HCT116 (cell line): ENCODE results near the gene TSHZ1. TPM values are rescaled to one million over a fixed set of nuclear protein-coding genes. Genes with fewer than 3 reads are reported as not detected.

ENCODE experiments used
- ATAC-seq: fragments of 200-7000 bp; cut with Tn5 transposase; 2 replicates; pipeline ENCODE4 v1.9.1; 2020; ENCODE audit warnings: mild to moderate bottlenecking, moderate library complexity
- BruUV-seq: library from RNA; stranded (reverse); fragments of 400-500 nt; replicated peaks from 2 replicates; lab custom pipeline; 2021; lab: Mats Ljungman, UMichigan
- CTCF ChIA-PET: fragments of 300-600 bp; sonication (Branson Sonifier 250); formaldehyde crosslinking; loops from one replicate; lab custom pipeline; 2021; ENCODE audit warnings: antibody characterized with exemption; lab: Charles Lee
- POLR2A ChIA-PET: fragments of 300-600, 350-600 bp; sonication (Branson Sonifier 250); formaldehyde crosslinking; loops from one replicate; lab custom pipeline; 2021; ENCODE audit warnings: antibody characterized with exemption; lab: Charles Lee
- RAD21 ChIA-PET, 2 experiments: fragments of 300-600 bp; sonication (Branson Sonifier 250); formaldehyde crosslinking; loops; one replicate each; lab custom pipeline; 2023; ENCODE audit warnings: low total read pairs in 2 of 2; ENCODE audit not compliant: uncharacterized antibody in 2 of 2, unreplicated experiment in 2 of 2, low non-redundant PET in 1 of 2; lab: Charles Lee
- DNase-seq: peaks from one replicate; pipeline ENCODE4 v3.0.0-alpha.2; 2010; ENCODE audit warnings: low read depth, low spot score
- H2AFZ ChIP-seq: fragments of 200-600 bp; shearing (Covaris generic), sonication (generic); 2 replicates; pipeline ENCODE4 v1.6.1; 2017; ENCODE audit warnings: low read depth, mixed run types, mixed read lengths, antibody characterized with exemption, low read length; ENCODE audit not compliant: poor library complexity, severe bottlenecking
- H3K27ac ChIP-seq: 2 replicates; pipeline ENCODE4 v1.5.1; 2012; ENCODE audit warnings: low read depth, low read length
- H3K27me3 ChIP-seq: fragments of 200-600 bp; sonication (generic); 2 replicates; pipeline ENCODE4 v1.6.1; 2016; ENCODE audit warnings: mixed run types, low read length, mixed read lengths; ENCODE audit not compliant: insufficient read depth
- H3K36me3 ChIP-seq, 2 experiments: fragments of 200-500 bp in 1 of 2; fragments of 200-600 bp in 1 of 2; sonication (Bioruptor generic) in 1 of 2; sonication (generic) in 1 of 2; 2 replicates each; pipeline versions ENCODE4 v1.5.1 to v1.6.1; 2014 to 2016; ENCODE audit warnings: low read length in 2 of 2, inconsistent platforms in 1 of 2, mixed read lengths in 1 of 2, mixed run types in 1 of 2; ENCODE audit not compliant: insufficient read depth in 2 of 2, control insufficient read depth in 1 of 2
- H3K4me1 ChIP-seq, 2 experiments: fragments of 200-600 bp in 1 of 2; sonication (generic) in 1 of 2; 2 replicates each; pipeline versions ENCODE4 v1.5.1 to v1.6.1; 2012 to 2017; ENCODE audit warnings: low read length in 2 of 2, inconsistent platforms in 1 of 2, mild to moderate bottlenecking in 1 of 2, mixed read lengths in 1 of 2, mixed run types in 1 of 2, moderate library complexity in 1 of 2; ENCODE audit not compliant: insufficient read depth in 2 of 2, control insufficient read depth in 1 of 2
- H3K4me2 ChIP-seq: fragments of 200-600 bp; sonication (generic); 2 replicates; pipeline ENCODE4 v1.6.1; 2017; ENCODE audit warnings: mixed run types, low read length, mixed read lengths
- H3K4me3 ChIP-seq, 2 experiments: fragments of 200-600 bp in 1 of 2; sonication (generic) in 1 of 2; replicated peaks in 1 of 2; 2 replicates each; pipeline ENCODE4 v1.5.1; 2011 to 2016; ENCODE audit warnings: low read length in 2 of 2, control low read depth in 1 of 2, low read depth in 1 of 2, mild to moderate bottlenecking in 1 of 2, mixed read lengths in 1 of 2, mixed run types in 1 of 2
- H3K79me2 ChIP-seq: fragments of 200-600 bp; sonication (generic); 2 replicates; pipeline ENCODE4 v1.6.1; 2017; ENCODE audit warnings: mild to moderate bottlenecking, mixed run types, low read length, moderate library complexity, mixed read lengths; ENCODE audit not compliant: insufficient read depth
- H3K9ac ChIP-seq: fragments of 200-600 bp; sonication (generic); 2 replicates; pipeline ENCODE4 v1.6.1; 2016; ENCODE audit warnings: low read length, mixed read lengths
- H3K9me2 ChIP-seq: fragments of 200-600 bp; sonication (generic), shearing (Covaris generic); 2 replicates; pipeline ENCODE4 v1.6.1; 2017; ENCODE audit warnings: mixed run types, mild to moderate bottlenecking, moderate library complexity; ENCODE audit not compliant: insufficient read depth
- H3K9me3 ChIP-seq, 2 experiments: fragments of 200-500 bp in 1 of 2; fragments of 200-600 bp in 1 of 2; sonication (Bioruptor generic) in 1 of 2; sonication (generic) in 1 of 2; 2 replicates each; pipeline ENCODE4 v1.6.1; 2014 to 2017; ENCODE audit warnings: low read length in 2 of 2, mixed read lengths in 2 of 2, inconsistent platforms in 1 of 2, low read depth in 1 of 2, mild to moderate bottlenecking in 1 of 2, mixed run types in 1 of 2, moderate library complexity in 1 of 2; ENCODE audit not compliant: control insufficient read depth in 1 of 2, insufficient read depth in 1 of 2
- H4K20me1 ChIP-seq: fragments of 200-600 bp; sonication (generic), shearing (Covaris generic); 2 replicates; pipeline ENCODE4 v1.6.1; 2017; ENCODE audit warnings: mixed run types, mild to moderate bottlenecking, moderate library complexity; ENCODE audit not compliant: insufficient read depth
- ATF3 ChIP-seq: IDR thresholded peaks from 2 replicates; pipeline ENCODE4 v1.6.1; 2012
- CBX3 ChIP-seq: IDR thresholded peaks from 2 replicates; pipeline ENCODE4 v1.6.1; 2012; ENCODE audit warnings: low read depth
- JUND ChIP-seq: IDR thresholded peaks from 2 replicates; pipeline ENCODE4 v1.6.1; 2012
- MAX ChIP-seq: IDR thresholded peaks from 2 replicates; pipeline ENCODE4 v1.6.1; 2012
- POLR2AphosphoS5 ChIP-seq: IDR thresholded peaks from 2 replicates; pipeline ENCODE4 v1.6.1; 2011; ENCODE audit warnings: mild to moderate bottlenecking, low read depth, low read length, moderate library complexity
- SIN3A ChIP-seq: IDR thresholded peaks from 2 replicates; pipeline ENCODE4 v1.6.1; 2012; ENCODE audit warnings: low read depth
- SP1 ChIP-seq: IDR thresholded peaks from 2 replicates; pipeline ENCODE4 v1.6.1; 2012; ENCODE audit warnings: low read depth
- TCF7L2 ChIP-seq: IDR thresholded peaks from 2 replicates; pipeline ENCODE4 v1.7.0; 2011; ENCODE audit warnings: borderline replicate concordance, inconsistent platforms; ENCODE audit not compliant: insufficient read depth, insufficient read length; ENCODE audit errors: extremely low read depth
- ZBTB33 ChIP-seq: IDR thresholded peaks from 2 replicates; pipeline ENCODE4 v1.6.1; 2011; ENCODE audit warnings: mild to moderate bottlenecking, low read length, moderate library complexity; ENCODE audit not compliant: insufficient replicate concordance; ENCODE audit errors: extremely low read depth
- ZNF274 ChIP-seq: fragments of 200-500 bp; sonication (Bioruptor generic); IDR thresholded peaks from 2 replicates; pipeline ENCODE4 v1.6.1; 2014; ENCODE audit warnings: mild to moderate bottlenecking, low read depth, low read length, inconsistent platforms
- intact Hi-C: fragments of 100-400 bp; cut with micrococcal nuclease; formaldehyde crosslinking; loops from 2 replicates; pipeline ENCODE4 v1.10.0; 2022
- total RNA-seq: library from RNA; stranded (reverse); gene quantifications from one replicate; pipeline ENCODE4 v1.2.1, GENCODE V29; 2021; ENCODE audit not compliant: unreplicated experiment

TSHZ1 gene
- total RNA-seq, 1 experiment from 2014 or later = 5.7 TPM

DNA sequence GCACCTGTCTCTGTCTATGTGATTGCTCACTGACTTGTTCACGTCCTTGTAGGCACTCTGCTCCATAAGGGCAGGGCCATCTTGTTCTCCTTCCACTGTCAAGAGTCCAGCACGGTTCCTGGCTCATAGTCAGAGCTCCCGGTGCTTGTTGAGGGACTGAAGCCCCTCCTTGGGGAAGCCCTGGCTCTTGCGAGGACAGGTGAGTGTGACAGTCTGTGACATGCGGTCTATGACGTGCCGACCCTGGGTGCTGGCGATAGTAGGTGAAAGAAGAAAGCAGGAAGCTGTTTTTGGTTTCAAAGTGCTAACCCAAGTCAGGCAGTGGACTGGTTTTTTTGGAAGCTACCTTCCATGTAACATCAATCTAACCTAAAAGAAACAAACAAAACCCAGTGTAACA lies 18.8 kb downstream of the TSHZ1 start:
- DNase-seq (no peak), ATAC-seq (no peak)
- Histone ChIP-seq H3K9me3 (no peaks in the 10 kb centered on the region), H2AFZ (no peak overlapping the region), H3K4me2 (no peak overlapping the region), H3K27ac (no peak overlapping the region), H3K36me3 (no peaks in the 10 kb centered on the region), H3K4me3 (no peak overlapping the region), H3K4me1 (no peaks in the 10 kb centered on the region), H3K27me3 (no peaks in the 10 kb centered on the region), H4K20me1 (no peaks in the 10 kb centered on the region), H3K9ac (no peak overlapping the region), H3K79me2 (no peaks in the 10 kb centered on the region), H3K9me2 (no peaks in the 10 kb centered on the region)
- RAD21 ChIA-PET = no interaction called here
- POLR2A ChIA-PET = no interaction called here
- BruUV-seq = no TSS peak
- intact Hi-C loops = no loop called here
- no peak for TF ChIP-seq ZBTB33
- no peak for TF ChIP-seq TCF7L2
- TF ChIP-seq ATF3 = no peak
- TF ChIP-seq SIN3A = no peak
- TF ChIP-seq MAX = no peak
- no peak for TF ChIP-seq SP1
- no peak for TF ChIP-seq POLR2AphosphoS5
- TF ChIP-seq JUND = no peak
- TF ChIP-seq ZNF274 = no peak
- no peak for TF ChIP-seq CBX3
- CTCF ChIA-PET = no interaction called here
